Heart left ventricle (tissue), 16 donors: ENCODE measurements around the gene ID3. TPM values are rescaled to one million over a fixed set of nuclear protein-coding genes. Genes with fewer than 3 reads are reported as not detected.

Experiments
- ATAC-seq, 4 donors: fragments of 200-7000 bp; cut with Tn5 transposase; one replicate each; pipeline ENCODE4 v1.9.1; 2020 to 2022; ENCODE audit warnings: moderate library complexity in 4 of 4, mild to moderate bottlenecking in 3 of 4, moderate number of reproducible peaks in 1 of 4
- DNase-seq, 5 donors: peaks; one replicate each; pipeline ENCODE4 v3.0.0-alpha.2; 2020
- H3K27ac ChIP-seq, 12 donors: fragments of 200-600 bp; sonication (generic) in 4 of 12; one replicate each; pipeline versions ENCODE4 v1.5.0 to v1.8.0; 2016 to 2022; ENCODE audit warnings: mild to moderate bottlenecking in 2 of 12
- H3K27me3 ChIP-seq, 9 donors: fragments of 200-600 bp; sonication (generic) in 2 of 9; one replicate each; pipeline versions ENCODE4 v1.5.1 to v1.8.0; 2016 to 2022; ENCODE audit warnings: mild to moderate bottlenecking in 3 of 9
- H3K36me3 ChIP-seq, 9 donors: fragments of 200-600 bp; sonication (generic) in 2 of 9; one replicate each; pipeline versions ENCODE4 v1.5.0 to v1.8.0; 2018 to 2022; ENCODE audit warnings: mild to moderate bottlenecking in 2 of 9
- H3K4me1 ChIP-seq, 12 donors: fragments of 200-600 bp; sonication (generic) in 4 of 12; one replicate each; pipeline versions ENCODE4 v1.5.0 to v1.8.0; 2016 to 2022; ENCODE audit warnings: mild to moderate bottlenecking in 3 of 12
- H3K4me3 ChIP-seq, 12 donors: fragments of 200-600 bp; sonication (generic) in 4 of 12; one replicate each; pipeline versions ENCODE4 v1.5.0 to v1.8.0; 2017 to 2022; ENCODE audit warnings: mild to moderate bottlenecking in 9 of 12, moderate library complexity in 4 of 12
- H3K9me3 ChIP-seq, 12 donors: fragments of 200-600 bp; sonication (generic) in 4 of 12; one replicate each; pipeline versions ENCODE4 v1.5.0 to v1.8.0; 2016 to 2022; ENCODE audit warnings: mild to moderate bottlenecking in 1 of 12
- CTCF ChIP-seq, 12 donors: fragments of 200-600 bp; sonication (generic) in 4 of 12; IDR thresholded peaks; one replicate each; pipeline versions ENCODE4 v1.5.0 to v1.8.0; 2018 to 2022; ENCODE audit warnings: antibody characterized with exemption in 12 of 12, mild to moderate bottlenecking in 5 of 12
- POLR2A ChIP-seq, 2 donors: fragments of 450-650 bp; IDR thresholded peaks; one replicate each; pipeline ENCODE4 v1.6.1; 2017; ENCODE audit warnings: antibody characterized with exemption in 2 of 2, mild to moderate bottlenecking in 2 of 2, moderate library complexity in 2 of 2
- WGBS, 4 donors: extraction: QIAGEN DNeasy Blood & Tissue Kit in 2 of 4; methylation state at CpG; one replicate each; pipeline versions ENCODE4 v1.1.5 to v1.1.7; 2013 to 2018; 5-methylcytosine and 5-hydroxymethylcytosine counted together
- intact Hi-C, 10 donors: fragments of 100-400 bp; cut with DNase I; formaldehyde crosslinking; loops; one replicate each; pipeline versions ENCODE4 v1.11.1 to v1.14.2; 2022
- polyA plus RNA-seq, 2 donors: library from polyadenylated mRNA; stranded (reverse); fragments of 200-250 nt; gene quantifications; one replicate each; pipeline ENCODE4 v1.2.3, GENCODE V29; 2013
- total RNA-seq, 9 donors: library from RNA; depleted of rRNA in 2 of 9; stranded (reverse); fragments of >200 nt in 2 of 9; fragmentation: NEBNext Ultra II Directional in 3 of 9; extraction: Animal tissue kit (Norgen Biotek cat#: 25700) in 3 of 9; gene quantifications; one replicate each; pipeline versions ENCODE4 v1.1.0 to v1.2.4, GENCODE V29; 2016 to 2023
- donor health status: ischemic (EF 13 %, LVEDD 7.1; RV severe dilation, severe dysfunction).
- donor health status: healthy with polysubstance abuse.
- donor health status: DM: no; HTN: yes; CAD: no.
- donor health status: DM: no; HTN: no; CAD: no.
- donor health status: ischemic (EF 25% LVEDD 6.9; RV normal size, moderate dysfunction).
- donor health status: ischemic (EF 25% LVEDD 5.7; RV mildly dilated, moderate dysfunction).
- donor health status: healthy.
- donor health status: DM: yes; HTN: yes; CAD: no.
- donor health status: ischemic (EF 35%, LVEDD 5.7; RV mildly dilated, moderate dysfunction).
- donor health status: nonischemic (EF 11% LVEDD 7.7; RV severe dilation, severe dysfunction).
- donor health status: DM: yes; HTN: yes; CAD: no.
- donor health status: PGD.
- donor health status: ischemic (EF 29% LVEDD 5.4; RV normal size, mild dysfunction).
- donor health status: nonischemic (EF 23%, LVEDD 6.1; RV moderate dilation, normal function).

Gene ID3
- total and polyA plus RNA-seq, 11 donors, result 55.3 to 185 (median 91.0) TPM

GRCh38 chr1:23517581-23517980 lies 41.7 kb downstream of the ID3 start:
- WGBS, 4 donors, result 94 to 96% (median 96%) methylated on average over 9 of the region's 9 CpGs
- H3K4me3 ChIP-seq, result no peak overlapping the region
- no peak for DNase-seq
- no peaks in the 10 kb centered on the region for H3K9me3 ChIP-seq
- no peak overlapping the region for H3K27ac ChIP-seq
- H3K27me3 ChIP-seq, result no peaks in the 10 kb centered on the region
- peaks cover 0 to under 1% (median 0%) of the 10 kb centered on the region in 12 donors for H3K4me1 ChIP-seq
- intact Hi-C loops, result no loop called here
- H3K36me3 ChIP-seq, result peaks cover 0 to 6% (median 0%) of the 10 kb centered on the region in 9 donors
- no peak for ATAC-seq
- no peak for TF ChIP-seq CTCF (IDR thresholded peaks at IDR 0.05)

DNA sequence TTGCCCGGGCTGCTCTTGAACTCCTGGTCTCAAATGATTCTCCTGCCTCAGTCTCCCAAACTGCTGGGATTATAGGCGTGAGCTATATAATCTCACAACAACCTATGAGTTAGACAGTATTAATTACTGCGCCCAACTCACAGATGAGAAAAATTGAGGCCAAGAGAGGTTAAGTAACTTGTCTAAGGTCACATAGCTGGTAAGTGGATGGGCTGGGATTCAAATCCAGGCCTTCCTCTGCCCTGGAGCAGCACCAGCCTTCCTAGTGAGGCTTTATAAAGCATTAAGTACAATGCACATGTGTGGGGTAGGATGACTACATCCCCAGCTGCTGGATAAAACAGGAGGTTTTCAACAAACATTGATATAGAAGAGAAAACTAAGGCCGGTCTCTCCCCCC lies 43.4 kb downstream of the ID3 start:
- H3K9me3 ChIP-seq, result no peaks in the 10 kb centered on the region
- no peak for TF ChIP-seq CTCF (IDR thresholded peaks at IDR 0.05)
- TF ChIP-seq POLR2A (IDR thresholded peaks at IDR 0.05), result no peak
- H3K36me3 ChIP-seq, result peaks cover 0 to 6% (median 0%) of the 10 kb centered on the region in 9 donors
- no peaks in the 10 kb centered on the region for H3K4me1 ChIP-seq
- DNase-seq (no peak), ATAC-seq (no peak)
- intact Hi-C loops, result no loop called here
- WGBS, 4 donors, result 95 to 99% (median 98%) methylated on average over 4 of the region's 4 CpGs
- H3K27ac ChIP-seq, result no peak overlapping the region
- no peak overlapping the region for H3K4me3 ChIP-seq
- H3K27me3 ChIP-seq, result no peaks in the 10 kb centered on the region

DNA sequence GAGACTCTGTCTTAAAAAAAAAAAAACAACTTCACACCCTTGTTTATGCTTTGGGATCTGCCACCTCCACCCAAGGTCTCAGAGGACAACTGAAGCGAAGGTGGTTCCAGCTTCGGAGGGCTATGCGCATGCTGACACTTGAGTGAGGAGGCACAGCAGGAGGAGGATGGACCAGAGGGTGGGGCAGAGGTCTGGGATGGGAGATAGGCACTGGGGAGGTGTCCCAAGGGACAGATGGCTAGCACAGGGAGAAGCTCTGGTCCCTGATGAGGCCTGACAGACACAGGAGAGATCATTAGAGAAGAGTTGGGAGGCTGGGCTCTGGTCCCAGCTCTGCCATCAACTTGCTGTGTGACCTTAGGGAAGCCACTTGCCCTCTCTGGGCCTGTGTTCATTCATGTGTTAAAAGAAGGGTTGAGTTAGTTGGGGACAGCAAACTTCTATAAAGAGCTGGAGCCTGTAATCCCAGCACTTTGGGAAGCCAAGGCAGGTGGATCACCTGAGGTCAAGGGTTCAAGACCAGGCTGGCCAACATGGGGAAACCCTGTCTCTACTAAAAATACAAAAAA lies 45.1 kb downstream of the ID3 start:
- Histone ChIP-seq H3K4me1 (no peaks in the 10 kb centered on the region), H3K27ac (no peak overlapping the region), H3K36me3 (peaks cover 0 to 12% (median 0%) of the 10 kb centered on the region in 9 donors), H3K27me3 (no peaks in the 10 kb centered on the region), H3K9me3 (no peaks in the 10 kb centered on the region), H3K4me3 (no peak overlapping the region)
- no peak for ATAC-seq
- TF ChIP-seq POLR2A (IDR thresholded peaks at IDR 0.05) (no peak), CTCF (IDR thresholded peaks at IDR 0.05) (no peak)
- WGBS, 4 donors, result 93 to 100% (median 95%) methylated on average over 3 of the region's 3 CpGs
- intact Hi-C loops, result no loop called here
- no peak for DNase-seq

GRCh38 chr1:23509896-23510295 lies 49.4 kb downstream of the ID3 start:
- DNase-seq, result no peak
- no peak for ATAC-seq
- no peaks in the 10 kb centered on the region for H3K9me3 ChIP-seq
- H3K4me3 ChIP-seq, result no peak overlapping the region
- no peak for TF ChIP-seq CTCF (IDR thresholded peaks at IDR 0.05)
- no peak for TF ChIP-seq POLR2A (IDR thresholded peaks at IDR 0.05)
- no peak overlapping the region for H3K27ac ChIP-seq
- intact Hi-C loops, result no loop called here
- peaks cover 0 to 6% (median 0%) of the 10 kb centered on the region in 9 donors for H3K36me3 ChIP-seq
- H3K4me1 ChIP-seq, result no peaks in the 10 kb centered on the region
- 92 to 98% (median 97%) methylated on average over 14 to 15 of the region's 15 CpGs for WGBS, 4 donors
- H3K27me3 ChIP-seq, result no peaks in the 10 kb centered on the region

Other genes with a start within 250 kb of the ID3 start
- gene HNRNPR, start 215.2 kb downstream of the ID3 start, total RNA-seq, result 10 to 100 TPM; 38.0 to 83.5 (median 69.2) TPM
- gene HNRNPR, start 215.2 kb downstream of the ID3 start, polyA plus RNA-seq, result 10 to 100 TPM; 39.8 to 96.1 TPM
- 10 to 100 TPM in 6 of 9 donors, 1 to 10 TPM in 3; 8.1 to 29.8 (median 14.2) TPM for gene ZNF436, start 189.7 kb downstream of the ID3 start, total RNA-seq
- gene ZNF436, start 189.7 kb downstream of the ID3 start, polyA plus RNA-seq, result 1 to 10 TPM; 3.1 to 4.9 TPM
- gene TCEA3, start 134.8 kb downstream of the ID3 start, total RNA-seq, result 10 to 100 TPM; 40.1 to 87.3 (median 59.1) TPM
- gene TCEA3, start 134.8 kb downstream of the ID3 start, polyA plus RNA-seq, result 10 to 100 TPM; 21.5 to 55.5 TPM
- gene ASAP3, start 75.3 kb downstream of the ID3 start, total RNA-seq, result 10 to 100 TPM; 22.4 to 86.1 (median 35.8) TPM
- 10 to 100 TPM; 30.0 to 40.0 TPM for gene ASAP3, start 75.3 kb downstream of the ID3 start, polyA plus RNA-seq
- 1 to 10 TPM in 1 of 9 donors, under 1 TPM in 7, not detected in 1; 0.07 to 2.7 (median 0.21) TPM for gene E2F2, start 28.3 kb downstream of the ID3 start, total RNA-seq
- under 1 TPM; 0.04 to 0.12 TPM for gene E2F2, start 28.3 kb downstream of the ID3 start, polyA plus RNA-seq
- gene RPL11, start 132.3 kb upstream of the ID3 start, total RNA-seq, result 100 to 1,000 TPM; 341 to 789 (median 680) TPM
- gene RPL11, start 132.3 kb upstream of the ID3 start, polyA plus RNA-seq, result 1,000 to 10,000 TPM; 1,580 to 2,009 TPM
- gene ELOA, start 184.0 kb upstream of the ID3 start, total RNA-seq, result 10 to 100 TPM; 28.9 to 45.8 (median 34.3) TPM
- 10 to 100 TPM; 11.3 to 30.0 TPM for gene ELOA, start 184.0 kb upstream of the ID3 start, polyA plus RNA-seq
- 10 to 100 TPM; 34.8 to 59.2 (median 46.2) TPM for gene PITHD1, start 218.9 kb upstream of the ID3 start, total RNA-seq
- gene PITHD1, start 218.9 kb upstream of the ID3 start, polyA plus RNA-seq, result 10 to 100 TPM; 31.8 to 86.4 TPM
- gene LYPLA2, start 231.6 kb upstream of the ID3 start, total RNA-seq, result 10 to 100 TPM; 23.5 to 53.6 (median 29.5) TPM
- gene LYPLA2, start 231.6 kb upstream of the ID3 start, polyA plus RNA-seq, result 10 to 100 TPM; 22.2 to 63.3 TPM
- gene GALE, start 241.3 kb upstream of the ID3 start, total RNA-seq, result 10 to 100 TPM in 2 of 9 donors, 1 to 10 TPM in 7; 6.2 to 13.8 (median 8.9) TPM
- gene GALE, start 241.3 kb upstream of the ID3 start, polyA plus RNA-seq, result 10 to 100 TPM; 14.8 to 20.8 TPM